ENCODE data around the gene AOAH. TPM values are rescaled to one million over a fixed set of nuclear protein-coding genes. Genes with fewer than 3 reads are reported as not detected.

AOAH gene
- total RNA-seq, 1 experiment from 2014 or later: not detected

GRCh38 chr7:36739351-36739750 is 15.1 kb upstream of the AOAH start:
- POLR2A ChIA-PET: no interaction called here
- Histone ChIP-seq H3K4me1 (no peaks in the 10 kb centered on the region), H3K4me3 (ENCODE audit: low read depth, low read length) (no peak overlapping the region), H3K27me3 (replicated peaks; ENCODE audit: control insufficient read depth, insufficient read depth, low read length) (no peaks in the 10 kb centered on the region), H3K36me3 (ENCODE audit: control insufficient read depth, insufficient read depth, low read length) (no peaks in the 10 kb centered on the region), H3K9me3 (no peaks in the 10 kb centered on the region)
- H3K4me1 Mint-ChIP-seq (ENCODE audit: low read depth, unreplicated experiment): no peaks in the 10 kb centered on the region
- H3K36me3 Mint-ChIP-seq (ENCODE audit: insufficient read depth, unreplicated experiment): no peaks in the 10 kb centered on the region
- no peaks in the 10 kb centered on the region for H3K9me3 Mint-ChIP-seq (ENCODE audit: unreplicated experiment)
- no peak for DNase-seq
- no peak overlapping the region for H3K27ac Mint-ChIP-seq (ENCODE audit: unreplicated experiment)
- BruUV-seq (replicated peaks): no TSS peak
- no peaks in the 10 kb centered on the region for H3K27me3 Mint-ChIP-seq (ENCODE audit: insufficient read depth, unreplicated experiment)
- no peak overlapping the region for H3K4me3 Mint-ChIP-seq (ENCODE audit: unreplicated experiment)
- CTCF ChIA-PET: interaction anchor here (1.1 kb wide), 1 partner anchor 69 kb away, joined by 3 read pairs; no protein-coding TSS in a partner anchor
- intact Hi-C loops (cut with micrococcal nuclease; ENCODE audit: unreplicated experiment): no loop called here
- TF ChIP-seq CTCF (IDR thresholded peaks at IDR 0.05; ENCODE audit: insufficient read depth in 1 of 2, low read depth in 1 of 2, low read length in 1 of 2, severe bottlenecking in 1 of 2, unreplicated experiment in 1 of 2): no peak

DNA sequence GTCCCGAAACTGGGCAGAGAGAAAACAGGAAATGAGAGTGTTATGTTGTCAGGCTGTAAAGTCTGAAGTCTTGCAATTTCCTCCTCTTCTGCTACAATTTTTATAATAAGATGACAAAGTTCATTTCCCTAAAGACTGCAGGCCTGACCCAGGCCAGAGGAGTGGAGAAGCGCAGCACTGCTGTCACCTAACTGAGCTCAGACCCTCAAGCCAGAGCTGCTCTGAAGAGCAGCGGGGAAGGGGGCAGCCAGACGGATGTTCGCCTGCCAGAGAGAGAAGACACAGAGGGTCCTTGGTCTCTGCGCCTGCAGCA is 12.6 kb upstream of the AOAH start:
- no peaks in the 10 kb centered on the region for H3K9me3 ChIP-seq
- Mint-ChIP-seq H3K27me3 (ENCODE audit: insufficient read depth, unreplicated experiment) (peaks cover 3% of the 10 kb centered on the region), H3K36me3 (ENCODE audit: insufficient read depth, unreplicated experiment) (no peaks in the 10 kb centered on the region), H3K27ac (ENCODE audit: unreplicated experiment) (no peak overlapping the region), H3K4me1 (ENCODE audit: low read depth, unreplicated experiment) (no peaks in the 10 kb centered on the region), H3K9me3 (ENCODE audit: unreplicated experiment) (peaks cover 6% of the 10 kb centered on the region), H3K4me3 (ENCODE audit: unreplicated experiment) (no peak overlapping the region)
- no peaks in the 10 kb centered on the region for H3K27me3 ChIP-seq (replicated peaks; ENCODE audit: control insufficient read depth, insufficient read depth, low read length)
- TF ChIP-seq CTCF (IDR thresholded peaks at IDR 0.05; ENCODE audit: insufficient read depth in 1 of 2, low read depth in 1 of 2, low read length in 1 of 2, severe bottlenecking in 1 of 2, unreplicated experiment in 1 of 2): no peak
- ChIA-PET POLR2A (no interaction called here), CTCF (no interaction called here)
- no peak overlapping the region for H3K4me3 ChIP-seq (ENCODE audit: low read depth, low read length)
- intact Hi-C loops (cut with micrococcal nuclease; ENCODE audit: unreplicated experiment): no loop called here
- no TSS peak for BruUV-seq (replicated peaks)
- H3K4me1 ChIP-seq: no peaks in the 10 kb centered on the region
- no peaks in the 10 kb centered on the region for H3K36me3 ChIP-seq (ENCODE audit: control insufficient read depth, insufficient read depth, low read length)
- DNase-seq: no peak

- Mint-ChIP-seq H3K4me1 (ENCODE audit: low read depth, unreplicated experiment) (no peaks in the 10 kb centered on the region), H3K9me3 (ENCODE audit: unreplicated experiment) (peaks cover 12% of the 10 kb centered on the region), H3K4me3 (ENCODE audit: unreplicated experiment) (no peak overlapping the region), H3K27me3 (ENCODE audit: insufficient read depth, unreplicated experiment) (peaks cover 3% of the 10 kb centered on the region), H3K36me3 (ENCODE audit: insufficient read depth, unreplicated experiment) (no peaks in the 10 kb centered on the region), H3K27ac (ENCODE audit: unreplicated experiment) (no peak overlapping the region)
- ChIA-PET CTCF (no interaction called here), POLR2A (no interaction called here)
- H3K27me3 ChIP-seq (replicated peaks; ENCODE audit: control insufficient read depth, insufficient read depth, low read length): no peaks in the 10 kb centered on the region
- no peaks in the 10 kb centered on the region for H3K36me3 ChIP-seq (ENCODE audit: control insufficient read depth, insufficient read depth, low read length)
- no peaks in the 10 kb centered on the region for H3K4me1 ChIP-seq
- intact Hi-C loops (cut with micrococcal nuclease; ENCODE audit: unreplicated experiment): no loop called here
- H3K9me3 ChIP-seq: no peaks in the 10 kb centered on the region
- BruUV-seq (replicated peaks): no TSS peak
- TF ChIP-seq CTCF (IDR thresholded peaks at IDR 0.05; ENCODE audit: insufficient read depth in 1 of 2, low read depth in 1 of 2, low read length in 1 of 2, severe bottlenecking in 1 of 2, unreplicated experiment in 1 of 2): no peak
- H3K4me3 ChIP-seq (ENCODE audit: low read depth, low read length): no peak overlapping the region
- no peak for DNase-seq
These were observed 12.0 kb upstream of the AOAH start for GRCh38 chr7:36736090-36736898.

Data from Caco-2 (cell line).